T47D (cell line): ENCODE data around the gene MARCHF11.

Experiments
- DNase-seq, 2 experiments: peaks; one replicate each; pipeline versions ENCODE4 v3.0.0 to v3.0.0-alpha.2; 2011 to 2012; ENCODE audit warnings: low read depth in 1 of 2, low spot score in 1 of 2
- JUND ChIP-seq: IDR thresholded peaks from 2 replicates; pipeline ENCODE4 v1.6.1; 2012; ENCODE audit warnings: low read depth
- in situ Hi-C: cut with HindIII; loops from 2 replicates; pipeline ENCODE4 v1.10.0; 2016; ENCODE audit warnings: low sequenced_read_pairs, low pct_unique_long_range_greater_than_20kb

Gene MARCHF11

DNA sequence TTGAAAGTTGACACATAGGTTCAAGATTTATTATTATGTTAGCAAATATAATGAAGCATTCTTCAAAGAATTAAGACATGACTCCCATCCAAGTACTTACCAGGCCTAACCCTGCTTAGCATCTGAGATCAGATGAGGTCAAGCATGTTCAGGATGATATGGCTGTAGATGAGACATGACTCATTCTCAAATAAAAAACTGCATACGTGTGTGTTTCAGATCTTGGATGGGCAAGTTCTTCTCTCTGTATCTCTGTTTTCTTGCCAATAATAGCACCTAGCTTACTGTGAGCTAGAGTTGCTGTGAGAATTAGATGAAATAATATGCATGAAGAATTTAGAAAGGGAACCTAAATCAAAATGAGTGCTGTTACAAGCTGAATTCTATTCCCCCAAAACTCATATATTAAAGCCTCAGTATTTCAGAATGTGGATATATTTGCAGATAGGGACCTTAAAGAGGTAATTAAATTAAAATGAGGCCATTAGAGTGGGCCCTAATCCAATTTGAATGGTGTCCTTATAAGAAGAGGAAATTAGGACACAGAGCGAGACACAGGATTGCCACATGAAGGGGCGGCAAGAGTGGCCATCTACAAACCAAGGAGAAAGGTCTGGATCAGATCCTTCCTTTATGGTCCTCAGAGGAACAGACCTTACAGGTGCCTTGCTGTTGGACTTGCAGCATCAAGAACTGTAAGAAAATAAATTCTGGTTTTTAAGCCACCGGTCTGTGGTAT lies 146.2 kb downstream of the MARCHF11 start:
- in situ Hi-C loops: no loop called here
- DNase-seq: no peak
- no peak for TF ChIP-seq JUND

DNA sequence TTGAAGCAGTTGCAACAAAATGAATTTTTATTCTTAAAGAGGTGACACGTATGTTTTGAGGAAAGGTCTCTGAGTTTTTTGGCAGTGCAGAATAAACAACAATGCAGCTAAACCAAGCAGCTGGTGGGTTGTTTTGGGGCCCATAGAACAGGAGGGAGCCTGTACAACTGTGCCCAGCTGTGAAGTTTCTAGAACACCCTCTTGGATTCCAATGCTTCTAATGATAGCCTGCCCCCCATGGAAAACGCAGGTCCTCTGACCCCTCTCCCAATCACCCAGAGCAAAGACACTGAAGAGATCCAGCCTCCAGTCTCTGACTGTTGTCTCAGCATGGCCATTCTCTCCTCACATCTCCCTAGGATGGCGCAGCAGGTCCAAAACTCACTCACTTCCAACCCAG lies 150.9 kb downstream of the MARCHF11 start:
- TF ChIP-seq JUND: no peak
- in situ Hi-C loops: no loop called here

DNA sequence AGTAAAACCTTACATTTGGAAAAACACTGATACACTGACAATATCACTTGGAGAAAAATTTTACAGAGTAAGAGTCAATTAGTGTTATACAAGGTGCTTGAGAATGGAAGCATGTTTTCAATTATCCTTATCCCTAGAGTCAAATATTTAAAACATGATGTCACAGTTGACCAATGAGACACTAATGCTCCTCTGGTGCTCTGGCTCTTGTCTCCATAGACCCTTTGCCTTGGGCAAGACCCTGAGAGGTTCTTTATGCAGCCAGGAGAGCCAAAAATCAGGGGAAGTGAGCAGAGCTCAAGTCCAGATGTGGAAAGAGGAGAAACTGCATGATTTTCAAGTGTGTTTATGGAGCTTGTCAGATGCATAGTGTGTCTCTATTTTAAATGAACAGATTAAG lies 153.9 kb downstream of the MARCHF11 start:
- no peak for TF ChIP-seq JUND
- no peak for DNase-seq
- in situ Hi-C loops: no loop called here

More for the DNA sequence above, 150.9 kb downstream of the MARCHF11 start:
- no peak for DNase-seq

DNA sequence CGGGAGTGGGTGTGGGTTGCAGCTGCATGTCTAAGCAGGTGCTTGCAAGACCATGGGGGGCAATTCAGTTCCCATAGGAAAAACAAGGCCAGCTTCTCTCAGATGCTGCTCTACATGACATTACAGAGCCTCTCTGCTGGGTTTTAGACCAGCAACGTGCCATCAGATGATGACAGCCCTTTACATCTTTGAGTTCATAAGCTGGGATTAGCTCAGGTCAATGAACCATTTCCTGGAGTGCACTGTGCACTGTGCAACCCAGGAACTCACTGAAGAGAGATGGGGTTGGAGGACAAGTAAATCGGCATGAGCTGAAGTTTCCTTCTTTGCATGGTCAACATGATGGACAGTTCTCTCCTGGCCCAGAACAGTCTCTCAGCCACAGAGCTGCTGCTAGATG lies 160.6 kb downstream of the MARCHF11 start:
- in situ Hi-C loops: no loop called here
- no peak for TF ChIP-seq JUND
- DNase-seq: no peak

DNA sequence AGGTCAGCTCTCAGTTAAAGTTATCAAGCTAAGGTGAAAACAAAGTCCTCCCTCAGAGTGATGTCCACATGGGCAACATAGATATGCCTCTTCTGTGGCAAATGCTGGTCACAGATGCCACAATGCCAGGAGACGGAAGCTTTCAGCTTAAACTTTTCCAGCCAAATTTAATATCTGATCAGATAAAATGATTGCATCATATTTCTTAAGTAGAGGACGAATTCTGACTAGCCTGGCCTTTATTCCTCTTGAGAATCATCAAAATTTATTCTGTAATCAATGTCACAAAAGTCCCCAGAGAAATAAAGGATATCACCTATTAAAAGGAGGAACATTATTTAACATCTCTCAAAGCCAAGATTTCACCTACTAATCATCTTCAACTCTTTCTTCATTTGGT lies 161.9 kb downstream of the MARCHF11 start:
- DNase-seq: no peak
- in situ Hi-C loops: no loop called here
- TF ChIP-seq JUND: no peak
